K562 (cell line): ENCODE data around the gene DUS3L. TPM values are rescaled to one million over a fixed set of nuclear protein-coding genes. Genes with fewer than 3 reads are reported as not detected.

Experiments
- ARID2 ChIP-seq: fragments of 450-650 bp; IDR thresholded peaks from 2 replicates; pipeline ENCODE4 v1.6.1; 2017; ENCODE audit warnings: antibody characterized with exemption, mild to moderate bottlenecking
- BCL6 ChIP-seq: fragments of 250-450 bp; sonication (Bioruptor Pico); IDR thresholded peaks from 2 replicates; pipeline ENCODE4 v1.4.0; 2020
- CBX3 ChIP-seq, 2 experiments: IDR thresholded peaks; 1 replicate in 1 of 2; 2 replicates in 1 of 2; pipeline ENCODE4 v1.6.1; 2012; ENCODE audit warnings: inconsistent platforms in 2 of 2, low read length in 2 of 2, borderline replicate concordance in 1 of 2, control low read depth in 1 of 2
- DPF2 ChIP-seq: fragments of 450-650 bp; IDR thresholded peaks from 2 replicates; pipeline ENCODE4 v1.6.1; 2016
- HNRNPK ChIP-seq: fragments of 200-400 bp; formaldehyde crosslinking; IDR thresholded peaks from one replicate; pipeline ENCODE4 v1.6.1; 2018; ENCODE audit warnings: mild to moderate bottlenecking, low read depth, low read length; ENCODE audit not compliant: poor library complexity, severe bottlenecking
- HSF4 ChIP-seq: fragments of 250-450 bp; sonication (Bioruptor Pico); IDR thresholded peaks from 2 replicates; pipeline ENCODE4 v2.1.2; 2022; ENCODE audit warnings: mild to moderate bottlenecking, moderate library complexity, borderline replicate concordance
- MEIS2 ChIP-seq: fragments of 450-650 bp; IDR thresholded peaks from 2 replicates; pipeline ENCODE4 v1.6.1; 2014; ENCODE audit warnings: mild to moderate bottlenecking; ENCODE audit not compliant: partially characterized antibody
- NRF1 ChIP-seq, 2 experiments: fragments of 450-650 bp; IDR thresholded peaks in 1 of 2; conservative IDR thresholded peaks in 1 of 2; 2 replicates each; pipeline ENCODE4 v1.6.1; 2014; ENCODE audit warnings: mild to moderate bottlenecking in 2 of 2
- PHF20 ChIP-seq: fragments of 450-650 bp; IDR thresholded peaks from 2 replicates; pipeline ENCODE4 v1.6.1; 2018; ENCODE audit not compliant: partially characterized antibody
- RBBP5 ChIP-seq: fragments of 200-600 bp; sonication (generic); IDR thresholded peaks from 2 replicates; pipeline ENCODE4 v1.6.1; 2012; ENCODE audit warnings: borderline replicate concordance, mild to moderate bottlenecking, low read length, control low read depth, inconsistent platforms; ENCODE audit not compliant: insufficient read depth, poor library complexity, severe bottlenecking
- RBFOX2 ChIP-seq: fragments of 200-400 bp; formaldehyde crosslinking; IDR thresholded peaks from 2 replicates; pipeline ENCODE4 v1.6.1; 2017; ENCODE audit warnings: low read depth, mild to moderate bottlenecking, low read length, moderate library complexity
- SIRT6 ChIP-seq: IDR thresholded peaks from one replicate; pipeline ENCODE4 v1.6.1; 2012; ENCODE audit warnings: low read depth, mild to moderate bottlenecking, control low read depth, inconsistent platforms, low read length, moderate library complexity
- SMARCA5 ChIP-seq: fragments of 450-650 bp; IDR thresholded peaks from 2 replicates; pipeline ENCODE4 v1.6.1; 2016
- THRAP3 ChIP-seq: fragments of 450-650 bp; IDR thresholded peaks from 2 replicates; pipeline ENCODE4 v1.6.1; 2016; ENCODE audit warnings: mild to moderate bottlenecking, inconsistent platforms, borderline replicate concordance
- ZC3H8 ChIP-seq: fragments of 450-650 bp; IDR thresholded peaks from 2 replicates; pipeline ENCODE4 v1.6.1; 2017
- ZEB2 ChIP-seq: fragments of 450-650 bp; IDR thresholded peaks from 2 replicates; pipeline ENCODE4 v1.6.1; 2016
- ZNF232 ChIP-seq: sonication (generic); formaldehyde crosslinking; IDR thresholded peaks from 2 replicates; pipeline ENCODE4 v1.8.0; 2022; ENCODE audit warnings: mild to moderate bottlenecking, missing genetic modification reagents
- ZNF583 ChIP-seq: fragments of 250-450 bp; sonication (Bioruptor Pico); IDR thresholded peaks from 2 replicates; pipeline ENCODE4 v1.4.0; 2020
- polyA plus RNA-seq, 8 experiments: library from polyadenylated mRNA; depleted of rRNA in 4 of 8; stranded (reverse) in 5 of 8; unstranded in 3 of 8; fragments of >200 nt; fragmentation: Nextera tagmentation in 2 of 8; fragmentation: Illumina TruSeq in 1 of 8; extraction: Ambion mirVana in 2 of 8; extraction: Trizol in 1 of 8; gene quantifications; 2 replicates each; pipeline versions ENCODE4 v1.2.1 to v1.2.3, GENCODE V29; 2011 to 2014; ENCODE audit warnings: inconsistent platforms in 1 of 8, missing spikeins in 1 of 8
- total RNA-seq, 7 experiments: library from RNA; depleted of rRNA in 6 of 7; stranded (reverse); fragments of >200 nt in 6 of 7; fragmentation: Illumina TruSeq in 2 of 7; extraction: Trizol in 2 of 7; gene quantifications; 2 replicates each; pipeline versions ENCODE4 v1.2.1 to v1.2.3, GENCODE V29; 2011 to 2021; ENCODE audit warnings: low replicate concordance in 1 of 7
- TF ChIP-seq, protein P1 (sequence below): fragments of 450-650 bp; formaldehyde crosslinking; IDR thresholded peaks from 2 replicates; pipeline ENCODE4 v1.4.0; 2022; ENCODE audit warnings: missing genetic modification characterization
- TF ChIP-seq, protein P2 (sequence below): fragments of 250-450 bp; sonication (Bioruptor Pico); IDR thresholded peaks from 2 replicates; pipeline ENCODE4 v1.8.0; 2022; ENCODE audit warnings: moderate library complexity, mild to moderate bottlenecking, inconsistent platforms
- TF ChIP-seq, protein P3 (sequence below): fragments of 450-650 bp; IDR thresholded peaks from 2 replicates; pipeline ENCODE4 v1.6.1; 2016; ENCODE audit warnings: antibody characterized with exemption
- TF ChIP-seq, protein P4 (sequence below): fragments of 250-450 bp; sonication (Bioruptor Pico); IDR thresholded peaks from 2 replicates; pipeline ENCODE4 v1.8.0; 2022; ENCODE audit warnings: moderate library complexity, mild to moderate bottlenecking, inconsistent platforms

Gene DUS3L
- total and polyA plus RNA-seq, 9 of the 15 experiments (the other 6 are each of a cell fraction or from before 2014, with no cell fraction given): 1.7 to 102 (median 77.5) TPM

DNA sequence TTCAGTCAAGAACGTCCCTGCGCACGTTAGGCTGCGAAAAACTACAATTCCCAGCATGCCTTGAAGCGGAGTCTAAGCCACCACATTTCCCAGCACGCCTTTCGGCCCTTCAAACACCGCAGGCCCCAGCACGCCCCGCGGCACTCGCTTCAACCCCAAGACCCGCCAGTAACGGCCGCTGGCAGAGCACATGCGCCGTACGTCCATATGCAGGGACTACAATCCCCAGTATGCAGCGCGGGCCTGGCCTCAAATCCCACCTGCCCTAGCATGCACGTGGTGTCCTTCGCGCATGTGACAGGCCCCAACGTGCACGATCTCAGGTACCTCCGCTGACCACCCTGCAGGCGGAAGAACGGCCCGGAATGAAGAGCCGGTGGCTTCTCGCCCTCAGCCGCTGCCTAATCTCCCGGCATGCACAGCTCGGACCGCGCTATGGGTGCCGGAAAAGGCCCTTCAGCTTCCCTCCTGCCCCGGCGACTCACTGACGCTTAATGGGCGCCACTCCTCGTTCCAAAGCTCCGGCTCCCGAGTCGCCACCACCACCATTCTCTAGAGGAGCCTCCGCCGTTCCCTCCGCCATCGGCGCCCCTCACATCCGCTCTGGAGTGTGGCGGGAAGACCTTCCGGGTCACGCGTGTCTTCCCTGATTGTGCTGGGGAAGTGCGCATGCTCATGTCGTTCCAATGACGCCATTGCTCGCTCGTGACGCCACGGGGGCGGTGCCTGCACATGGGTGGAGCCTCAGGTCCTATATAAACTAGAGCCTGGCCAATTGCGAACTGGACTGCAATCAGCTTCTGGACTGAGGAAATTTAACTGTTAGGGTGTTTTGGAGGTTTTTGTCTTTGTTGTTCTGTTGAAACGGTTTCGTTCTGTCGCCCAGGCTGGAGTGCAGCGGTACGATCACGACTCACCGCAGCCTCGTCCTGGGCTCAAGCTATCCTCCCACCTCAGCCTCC is at the start of gene DUS3L (continued):
- TF ChIP-seq, protein P1, sequence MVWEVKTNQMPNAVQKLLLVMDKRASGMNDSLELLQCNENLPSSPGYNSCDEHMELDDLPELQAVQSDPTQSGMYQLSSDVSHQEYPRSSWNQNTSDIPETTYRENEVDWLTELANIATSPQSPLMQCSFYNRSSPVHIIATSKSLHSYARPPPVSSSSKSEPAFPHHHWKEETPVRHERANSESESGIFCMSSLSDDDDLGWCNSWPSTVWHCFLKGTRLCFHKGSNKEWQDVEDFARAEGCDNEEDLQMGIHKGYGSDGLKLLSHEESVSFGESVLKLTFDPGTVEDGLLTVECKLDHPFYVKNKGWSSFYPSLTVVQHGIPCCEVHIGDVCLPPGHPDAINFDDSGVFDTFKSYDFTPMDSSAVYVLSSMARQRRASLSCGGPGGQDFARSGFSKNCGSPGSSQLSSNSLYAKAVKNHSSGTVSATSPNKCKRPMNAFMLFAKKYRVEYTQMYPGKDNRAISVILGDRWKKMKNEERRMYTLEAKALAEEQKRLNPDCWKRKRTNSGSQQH (CRISPR knock-in tag): peak; percentile 79; the same call in 1 of the 2 replicates
- TF ChIP-seq THRAP3 (no peak), MEIS2 (peak; percentile 80), ARID2 (no peak), DPF2 (no peak), ZEB2 (no peak; the same call in 1 of the 2 replicates), RBFOX2 (peak; percentile 98), BCL6 (no peak), HSF4 (CRISPR knock-in tag) (no peak), ZNF583 (CRISPR knock-in tag) (peak; percentile 74; the same call in 1 of the 2 replicates), SMARCA5 (no peak), SIRT6 (no peak), ZNF232 (CRISPR knock-in tag) (no peak), RBBP5 (peak; percentile 95), CBX3 (IDR thresholded peaks at IDR 0.05; ENCODE audit: borderline replicate concordance in 1 of 2, low read length in 2 of 2) (peak in 1 of 2 experiments; percentile 83; a peak in 2 of 3 replicates), ZC3H8 (no peak), PHF20 (peak; percentile 87), NRF1 (conservative IDR thresholded peaks at IDR 0.05 in 1 of 2, IDR thresholded peaks at IDR 0.05 in 1 of 2) (peak; percentile 96 to 97), HNRNPK (no peak)
- TF ChIP-seq, protein P2, sequence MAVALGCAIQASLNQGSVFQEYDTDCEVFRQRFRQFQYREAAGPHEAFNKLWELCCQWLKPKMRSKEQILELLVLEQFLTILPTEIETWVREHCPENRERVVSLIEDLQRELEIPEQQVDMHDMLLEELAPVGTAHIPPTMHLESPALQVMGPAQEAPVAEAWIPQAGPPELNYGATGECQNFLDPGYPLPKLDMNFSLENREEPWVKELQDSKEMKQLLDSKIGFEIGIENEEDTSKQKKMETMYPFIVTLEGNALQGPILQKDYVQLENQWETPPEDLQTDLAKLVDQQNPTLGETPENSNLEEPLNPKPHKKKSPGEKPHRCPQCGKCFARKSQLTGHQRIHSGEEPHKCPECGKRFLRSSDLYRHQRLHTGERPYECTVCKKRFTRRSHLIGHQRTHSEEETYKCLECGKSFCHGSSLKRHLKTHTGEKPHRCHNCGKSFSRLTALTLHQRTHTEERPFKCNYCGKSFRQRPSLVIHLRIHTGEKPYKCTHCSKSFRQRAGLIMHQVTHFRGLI (CRISPR knock-in tag): no peak
- TF ChIP-seq, protein P3, sequence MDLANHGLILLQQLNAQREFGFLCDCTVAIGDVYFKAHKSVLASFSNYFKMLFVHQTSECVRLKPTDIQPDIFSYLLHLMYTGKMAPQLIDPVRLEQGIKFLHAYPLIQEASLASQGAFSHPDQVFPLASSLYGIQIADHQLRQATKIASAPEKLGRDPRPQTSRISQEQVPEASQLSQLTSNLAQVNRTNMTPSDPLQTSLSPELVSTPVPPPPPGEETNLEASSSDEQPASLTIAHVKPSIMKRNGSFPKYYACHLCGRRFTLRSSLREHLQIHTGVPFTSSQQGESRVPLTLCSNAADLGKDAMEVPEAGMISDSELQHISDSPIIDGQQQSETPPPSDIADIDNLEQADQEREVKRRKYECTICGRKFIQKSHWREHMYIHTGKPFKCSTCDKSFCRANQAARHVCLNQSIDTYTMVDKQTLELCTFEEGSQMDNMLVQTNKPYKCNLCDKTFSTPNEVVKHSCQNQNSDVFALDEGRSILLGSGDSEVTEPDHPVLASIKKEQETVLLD: peak; percentile 90
- TF ChIP-seq, protein P4, sequence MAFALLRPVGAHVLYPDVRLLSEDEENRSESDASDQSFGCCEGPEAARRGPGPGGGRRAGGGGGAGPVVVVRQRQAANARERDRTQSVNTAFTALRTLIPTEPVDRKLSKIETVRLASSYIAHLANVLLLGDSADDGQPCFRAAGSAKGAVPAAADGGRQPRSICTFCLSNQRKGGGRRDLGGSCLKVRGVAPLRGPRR (CRISPR knock-in tag): no peak
